IPS-11a (cell line): ENCODE results near the gene PARD6G.

ENCODE experiments used
- H3K4me3 ChIP-seq: one replicate; pipeline ENCODE4 v1.5.1; 2013; ENCODE audit warnings: low read depth, low read length, control low read depth

Gene PARD6G

DNA sequence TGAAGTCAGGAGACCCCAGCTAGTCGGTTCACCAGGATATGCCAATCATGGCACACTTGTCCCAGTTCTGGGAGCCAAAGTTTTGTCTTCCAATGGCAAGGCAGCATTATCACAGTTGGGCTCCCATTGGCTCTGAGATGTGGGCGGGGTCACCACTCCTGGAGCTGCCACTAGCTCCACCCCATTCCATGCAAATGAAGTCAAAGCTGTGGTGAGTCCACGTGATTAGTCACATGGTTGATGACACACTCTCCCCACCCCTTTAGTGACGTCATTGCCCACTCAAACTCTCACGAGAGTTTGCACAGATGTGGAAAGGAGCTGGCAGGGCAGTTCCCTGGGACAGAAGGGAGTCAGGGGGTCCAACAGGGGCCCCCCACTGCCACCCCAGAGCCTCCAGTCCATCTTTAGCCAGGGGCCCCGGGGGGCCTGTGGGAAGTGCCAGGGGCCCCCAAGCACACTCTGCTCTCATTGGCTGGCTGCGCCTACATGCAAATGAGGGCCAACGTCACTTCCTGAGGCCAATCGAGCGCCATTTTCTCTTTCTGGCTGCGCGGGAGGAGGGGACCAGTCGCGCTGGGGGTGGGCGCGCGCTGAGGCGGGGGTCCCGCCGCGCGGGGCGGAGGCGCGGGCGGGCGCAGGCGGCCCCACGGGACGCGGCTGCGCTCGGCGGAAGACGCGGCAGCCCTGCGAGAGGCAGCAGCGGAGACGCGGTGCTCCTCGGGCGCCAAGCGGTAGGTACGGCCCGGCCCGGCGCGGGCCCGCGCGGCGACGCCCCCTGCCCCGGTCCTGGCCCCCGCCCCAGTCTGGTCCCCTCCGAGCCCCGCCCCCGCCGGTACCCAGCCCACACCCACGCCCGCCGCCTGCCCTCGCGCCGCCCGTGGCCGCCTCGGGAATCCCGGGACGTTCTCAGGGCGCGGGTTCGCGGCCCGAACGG lies 138.3 kb downstream of the PARD6G start, which contains the start of gene ADNP2:
Gene ADNP2 (plus strand): TSS at position 524 of the 937 bp plus-strand sequence. CDS start 8,281 bp downstream, outside the sequence.
- peak within 1 kb of the TSS; percentile 68 for H3K4me3 ChIP-seq

DNA sequence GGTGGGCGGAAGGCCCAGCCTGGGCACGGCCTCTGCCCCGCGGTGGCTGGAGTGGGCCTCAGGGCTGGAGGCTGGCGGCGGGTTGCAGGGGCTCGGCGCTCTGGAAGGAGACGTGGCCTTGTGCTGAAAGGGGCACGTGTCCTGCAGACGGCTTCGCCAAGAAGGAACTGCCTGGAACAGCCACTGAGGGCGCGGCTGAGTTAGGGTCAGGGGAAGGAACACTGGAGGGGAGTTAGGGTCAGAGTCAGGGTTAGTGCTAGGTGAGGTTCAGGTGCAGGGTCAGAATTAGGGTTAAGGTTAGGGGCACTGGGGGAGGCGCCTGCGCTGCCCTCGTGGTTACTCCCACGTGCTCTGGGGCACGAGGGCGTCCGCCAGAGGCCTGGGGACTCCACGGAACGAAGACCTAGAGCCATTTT lies 139.2 kb downstream of the PARD6G start:
- H3K4me3 ChIP-seq: no peak overlapping the region

DNA sequence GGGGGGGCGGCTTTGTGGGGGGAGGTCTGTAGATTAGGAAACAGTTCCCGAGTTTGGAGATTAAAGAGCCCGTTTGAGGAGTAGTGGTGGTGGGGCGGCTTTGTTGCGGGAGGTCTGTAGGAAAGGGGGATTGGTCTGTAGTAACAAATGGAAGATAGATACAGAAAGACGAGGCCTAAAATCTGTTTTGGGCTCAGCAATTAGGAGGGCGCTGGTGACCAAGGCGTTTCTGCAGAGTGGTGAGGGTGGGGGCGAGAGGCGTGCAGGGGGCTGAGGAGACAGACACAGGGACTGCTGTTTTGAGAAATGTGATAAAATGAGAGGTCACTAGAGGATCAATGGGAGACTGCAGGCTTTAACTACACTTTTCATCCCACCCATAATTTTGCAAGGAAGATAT lies 139.9 kb downstream of the PARD6G start:
- H3K4me3 ChIP-seq: no peak overlapping the region
